Keratinocyte (primary cell): ENCODE measurements around the gene RAN. TPM values are rescaled to one million over a fixed set of nuclear protein-coding genes. Genes with fewer than 3 reads are reported as not detected.
"Not testable (repeated sequence)": the region's sequence is repeated elsewhere in the genome, so short reads cannot be mapped to it uniquely, and the experiment has no call there.

Experiments used
- DNase-seq: peaks from one replicate; pipeline ENCODE4 v3.0.0-alpha.2; 2011; ENCODE audit warnings: low read depth, missing footprints, low spot score
- FAIRE-seq: peaks from 2 replicates; lab custom pipeline; 2011; peaks lifted over from hg19 to GRCh38; lab: Jason Lieb, UNC
- H2AFZ ChIP-seq: 2 replicates; pipeline ENCODE4 v1.6.0; 2012; ENCODE audit warnings: low read length, control low read depth, inconsistent platforms; ENCODE audit not compliant: control insufficient read depth
- H3K27ac ChIP-seq: 2 replicates; pipeline ENCODE4 v1.5.1; 2011; ENCODE audit warnings: low read length; ENCODE audit not compliant: control insufficient read depth, insufficient read depth
- H3K27me3 ChIP-seq: 3 replicates; pipeline ENCODE4 v1.6.0; 2011; ENCODE audit warnings: low read length; ENCODE audit not compliant: control insufficient read depth, insufficient read depth; ENCODE audit errors: extremely low read depth
- H3K36me3 ChIP-seq, 2 experiments: 2 replicates in 1 of 2; 3 replicates in 1 of 2; pipeline ENCODE4 v1.5.1; 2011; ENCODE audit warnings: low read length in 2 of 2, mild to moderate bottlenecking in 1 of 2; ENCODE audit not compliant: control insufficient read depth in 2 of 2, insufficient read depth in 2 of 2; ENCODE audit errors: extremely low read depth in 1 of 2
- H3K4me1 ChIP-seq: 3 replicates; pipeline ENCODE4 v1.5.1; 2011; ENCODE audit warnings: low read length; ENCODE audit not compliant: control insufficient read depth, insufficient read depth; ENCODE audit errors: extremely low read depth
- H3K4me2 ChIP-seq: 3 replicates; pipeline ENCODE4 v1.6.0; 2011; ENCODE audit warnings: low read depth, low read length; ENCODE audit not compliant: control insufficient read depth, insufficient read depth; ENCODE audit errors: extremely low read depth
- H3K4me3 ChIP-seq, 3 experiments: fragments of 200-600 bp in 1 of 3; sonication (generic) in 1 of 3; 2 replicates in 2 of 3; 3 replicates in 1 of 3; pipeline ENCODE4 v1.5.1; 2011 to 2016; ENCODE audit warnings: low read length in 3 of 3, mild to moderate bottlenecking in 3 of 3, control low read depth in 2 of 3, inconsistent platforms in 1 of 3, low read depth in 1 of 3, mixed read lengths in 1 of 3, mixed run types in 1 of 3, moderate library complexity in 1 of 3; ENCODE audit not compliant: control insufficient read depth in 2 of 3, insufficient read depth in 2 of 3; ENCODE audit errors: extremely low read depth in 1 of 3
- H3K79me2 ChIP-seq: 2 replicates; pipeline ENCODE4 v1.6.0; 2012; ENCODE audit warnings: low read length; ENCODE audit not compliant: control insufficient read depth, insufficient read depth
- H3K9ac ChIP-seq: 3 replicates; pipeline ENCODE4 v1.6.0; 2011; ENCODE audit warnings: low read length; ENCODE audit not compliant: control insufficient read depth, insufficient read depth; ENCODE audit errors: extremely low read depth
- H3K9me1 ChIP-seq: 3 replicates; pipeline ENCODE4 v1.6.0; 2011; ENCODE audit warnings: low read length; ENCODE audit not compliant: control insufficient read depth, insufficient read depth; ENCODE audit errors: extremely low read depth
- H3K9me3 ChIP-seq: 2 replicates; pipeline ENCODE4 v1.5.1; 2012; ENCODE audit warnings: low read depth, low read length; ENCODE audit not compliant: control insufficient read depth
- H4K20me1 ChIP-seq: 3 replicates; pipeline ENCODE4 v1.6.0; 2011; ENCODE audit warnings: low read length; ENCODE audit not compliant: control insufficient read depth, insufficient read depth; ENCODE audit errors: extremely low read depth
- CTCF ChIP-seq, 3 experiments: IDR thresholded peaks in 1 of 3; conservative IDR thresholded peaks in 1 of 3; optimal IDR thresholded peaks in 1 of 3; 2 replicates in 2 of 3; 3 replicates in 1 of 3; pipeline versions ENCODE3 to v1.5.1; 2011; ENCODE audit warnings: low read length in 3 of 3, mild to moderate bottlenecking in 3 of 3, moderate library complexity in 2 of 3, control low read depth in 1 of 3, inconsistent platforms in 1 of 3; ENCODE audit not compliant: insufficient read depth in 2 of 3; ENCODE audit errors: extremely low read depth in 1 of 3
- EZH2 ChIP-seq: IDR thresholded peaks from one replicate; pipeline ENCODE4 v1.6.1; 2012; ENCODE audit warnings: inconsistent platforms, mild to moderate bottlenecking, low read length, moderate library complexity
- dilution Hi-C: fragments of 300-500 bp; cut with MboI; formaldehyde crosslinking; loops from one replicate; pipeline ENCODE4 v1.7.0; 2020; ENCODE audit warnings: low sequenced_read_pairs; ENCODE audit not compliant: extremely low pct_ligation_motif_present
- polyA plus RNA-seq, 5 experiments: library from polyadenylated mRNA; depleted of rRNA in 3 of 5; stranded (reverse) in 3 of 5; stranded (forward) in 1 of 5; unstranded in 1 of 5; fragments of >200 nt; gene quantifications; 1 replicate in 1 of 5; 2 replicates in 3 of 5; 3 replicates in 1 of 5; pipeline versions ENCODE4 v1.2.1 to v1.2.3, GENCODE V29; 2011 to 2012; ENCODE audit warnings: missing spikeins in 2 of 5, low read depth in 1 of 5, low replicate concordance in 1 of 5

The RAN gene
- polyA plus RNA-seq, 1 donor (not counting 4 experiments of a cell fraction or from before 2014, with no cell fraction given) = 2,211 TPM

GRCh38 chr12:130904064-130904463, 32.2 kb downstream of the RAN start:
- Histone ChIP-seq H3K27ac (no peak overlapping the region), H3K9me3 (no peaks in the 10 kb centered on the region), H3K36me3 (no peaks in the 10 kb centered on the region), H2AFZ (no peak overlapping the region), H3K9ac (no peak overlapping the region), H3K79me2 (no peaks in the 10 kb centered on the region), H3K4me2 (no peak overlapping the region), H3K9me1 (no peaks in the 10 kb centered on the region), H3K4me3 (no peak overlapping the region), H4K20me1 (no peaks in the 10 kb centered on the region), H3K27me3 (no peaks in the 10 kb centered on the region), H3K4me1 (no peaks in the 10 kb centered on the region)
- no peak for FAIRE-seq
- TF ChIP-seq EZH2 = no peak
- TF ChIP-seq CTCF (optimal IDR thresholded peaks at IDR 0.05 in 1 of 3, IDR thresholded peaks at IDR 0.05 in 1 of 3, conservative IDR thresholded peaks at IDR 0.05 in 1 of 3; ENCODE audit: extremely low read depth in 1 of 3, insufficient read depth in 2 of 3, low read length in 3 of 3) = no peak
- DNase-seq = no peak
- dilution Hi-C loops = no loop called here

- DNase-seq, H3K9me3 ChIP-seq, H3K27me3 ChIP-seq, FAIRE-seq, H3K9ac ChIP-seq, H3K4me1 ChIP-seq, H4K20me1 ChIP-seq, H2AFZ ChIP-seq, H3K36me3 ChIP-seq, dilution Hi-C loops, H3K9me1 ChIP-seq, H3K27ac ChIP-seq, H3K4me3 ChIP-seq, H3K79me2 ChIP-seq, H3K4me2 ChIP-seq: not testable (repeated sequence)
Observed at GRCh38 chr12:130904936-130905455, 33.1 kb downstream of the RAN start.

GRCh38 chr12:130909111-130909510, 37.2 kb downstream of the RAN start:
- no peak overlapping the region for H3K27ac ChIP-seq
- no peak for TF ChIP-seq EZH2
- no peak for TF ChIP-seq CTCF (optimal IDR thresholded peaks at IDR 0.05 in 1 of 3, IDR thresholded peaks at IDR 0.05 in 1 of 3, conservative IDR thresholded peaks at IDR 0.05 in 1 of 3; ENCODE audit: extremely low read depth in 1 of 3, insufficient read depth in 2 of 3, low read length in 3 of 3)
- FAIRE-seq = no peak
- H3K79me2 ChIP-seq = no peaks in the 10 kb centered on the region
- H2AFZ ChIP-seq = no peak overlapping the region
- H3K4me2 ChIP-seq = no peak overlapping the region
- DNase-seq = no peak
- no peaks in the 10 kb centered on the region for H3K27me3 ChIP-seq
- dilution Hi-C loops = no loop called here
- H4K20me1 ChIP-seq = no peaks in the 10 kb centered on the region
- no peaks in the 10 kb centered on the region for H3K9me1 ChIP-seq
- H3K4me1 ChIP-seq = no peaks in the 10 kb centered on the region
- H3K9me3 ChIP-seq = no peaks in the 10 kb centered on the region
- H3K9ac ChIP-seq = no peak overlapping the region
- H3K36me3 ChIP-seq = no peaks in the 10 kb centered on the region
- no peak overlapping the region for H3K4me3 ChIP-seq
